Measurements from ENCODE around the gene LAMA5.

LAMA5 gene

GRCh38 chr20:62395311-62396242 is 28.5 kb upstream of the LAMA5 start:
- no peak for TF ChIP-seq CTCF (IDR thresholded peaks at IDR 0.05; ENCODE audit: extremely low read depth, missing control alignments)
- DNase-seq (ENCODE audit: low spot score): no peak

GRCh38 chr20:62394248-62395245 is 27.4 kb upstream of the LAMA5 start:
- no peak for DNase-seq (ENCODE audit: low spot score)
- no peak for TF ChIP-seq CTCF (IDR thresholded peaks at IDR 0.05; ENCODE audit: extremely low read depth, missing control alignments)

- TF ChIP-seq CTCF (IDR thresholded peaks at IDR 0.05; ENCODE audit: extremely low read depth, missing control alignments): no peak
- no peak for DNase-seq (ENCODE audit: low spot score)
These were observed 26.7 kb upstream of the LAMA5 start for GRCh38 chr20:62393830-62394229.

- no peak for DNase-seq (ENCODE audit: low spot score)
- no peak for TF ChIP-seq CTCF (IDR thresholded peaks at IDR 0.05; ENCODE audit: extremely low read depth, missing control alignments)
These were observed 26.2 kb upstream of the LAMA5 start for GRCh38 chr20:62393335-62393665.

- no peak for TF ChIP-seq CTCF (IDR thresholded peaks at IDR 0.05; ENCODE audit: extremely low read depth, missing control alignments)
- DNase-seq (ENCODE audit: low spot score): no peak
These were observed 25.7 kb upstream of the LAMA5 start for GRCh38 chr20:62392621-62393334.

GRCh38 chr20:62392077-62392418 is 24.9 kb upstream of the LAMA5 start:
- DNase-seq (ENCODE audit: low spot score): no peak
- TF ChIP-seq CTCF (IDR thresholded peaks at IDR 0.05; ENCODE audit: extremely low read depth, missing control alignments): no peak

Measured in GM20000 (cell line).